ENCODE results near the gene MSGN1. TPM values are rescaled to one million over a fixed set of nuclear protein-coding genes. Genes with fewer than 3 reads are reported as not detected.

Gene MSGN1
- total RNA-seq (2022) (not detected in 2 replicates), Bru-seq, nascent RNA (not detected), BruChase-seq, experiment 1, labeled RNA remaining after a 6-hour chase (not detected), BruChase-seq, experiment 2, labeled RNA remaining after a 2-hour chase (percentile 21 among the genes with signal in this experiment)
- long read RNA-seq = 0 reads

GRCh38 chr2:17816396-17817245 is at the start of gene MSGN1:
Gene MSGN1, plus strand, starts transcription at chr2:17816460. Its CDS starts 59 bp downstream, at chr2:17816519.
- peaks cover 39% of the 10 kb centered on the region for H3K4me1 Mint-ChIP-seq (ENCODE audit: insufficient read depth, unreplicated experiment)
- H3K36me3 Mint-ChIP-seq (ENCODE audit: insufficient read depth, unreplicated experiment) = peaks cover 7% of the 10 kb centered on the region
- intact Hi-C loops (cut with micrococcal nuclease) = no loop called here
- DNase-seq (ENCODE audit: unreplicated experiment) = no peak
- no peak for TF ChIP-seq CTCF (IDR thresholded peaks at IDR 0.05; ENCODE audit: unreplicated experiment)
- peak within 1 kb of the TSS; percentile 98 for H3K27ac Mint-ChIP-seq (ENCODE audit: low read depth, unreplicated experiment)
- ChIA-PET POLR2A (interaction anchor here (0.6 to 6.9 kb wide), 12 partner anchors 10 to 226 kb away, joined by 3 to 136 read pairs (median 4); partner anchors contain the start of genes GEN1 and SMC6), CTCF (interaction anchor here (0.6 to 3.3 kb wide), 13 partner anchors 11 to 1679 kb away, joined by 3 to 26 read pairs (median 3); partner anchors contain the start of gene SMC6)
- no TSS peak for BruUV-seq (replicated peaks)
- H3K27me3 Mint-ChIP-seq (ENCODE audit: insufficient read depth, unreplicated experiment) = no peaks in the 10 kb centered on the region
- H3K4me3 Mint-ChIP-seq (ENCODE audit: unreplicated experiment) = no peak within 1 kb of the TSS
- H3K9me3 Mint-ChIP-seq (ENCODE audit: unreplicated experiment) = no peaks in the 10 kb centered on the region

GRCh38 chr2:17768894-17769293 is 47.4 kb upstream of the MSGN1 start:
- POLR2A ChIA-PET = no interaction called here
- peaks cover 36% of the 10 kb centered on the region for H3K36me3 Mint-ChIP-seq (ENCODE audit: insufficient read depth, unreplicated experiment)
- H3K4me3 Mint-ChIP-seq (ENCODE audit: unreplicated experiment) = no peak overlapping the region
- no TSS peak for BruUV-seq (replicated peaks)
- no peaks in the 10 kb centered on the region for H3K27me3 Mint-ChIP-seq (ENCODE audit: insufficient read depth, unreplicated experiment)
- DNase-seq (ENCODE audit: unreplicated experiment) = no peak
- H3K9me3 Mint-ChIP-seq (ENCODE audit: unreplicated experiment) = no peaks in the 10 kb centered on the region
- no peak overlapping the region for H3K27ac Mint-ChIP-seq (ENCODE audit: low read depth, unreplicated experiment)
- intact Hi-C loops (cut with micrococcal nuclease) = no loop called here
- CTCF ChIA-PET = no interaction called here
- no peak for TF ChIP-seq CTCF (IDR thresholded peaks at IDR 0.05; ENCODE audit: unreplicated experiment)
- H3K4me1 Mint-ChIP-seq (ENCODE audit: insufficient read depth, unreplicated experiment) = no peaks in the 10 kb centered on the region

- no TSS peak for BruUV-seq (replicated peaks)
- intact Hi-C loops (cut with micrococcal nuclease) = no loop called here
- peaks cover 34% of the 10 kb centered on the region for H3K36me3 Mint-ChIP-seq (ENCODE audit: insufficient read depth, unreplicated experiment)
- H3K9me3 Mint-ChIP-seq (ENCODE audit: unreplicated experiment) = no peaks in the 10 kb centered on the region
- POLR2A ChIA-PET = interaction anchor here (1.0 kb wide), 1 partner anchor 44 kb away, joined by 3 read pairs; the partner anchor contains the start of gene MSGN1
- no peaks in the 10 kb centered on the region for H3K4me1 Mint-ChIP-seq (ENCODE audit: insufficient read depth, unreplicated experiment)
- no peak for TF ChIP-seq CTCF (IDR thresholded peaks at IDR 0.05; ENCODE audit: unreplicated experiment)
- DNase-seq (ENCODE audit: unreplicated experiment) = no peak
- no peaks in the 10 kb centered on the region for H3K27me3 Mint-ChIP-seq (ENCODE audit: insufficient read depth, unreplicated experiment)
- H3K27ac Mint-ChIP-seq (ENCODE audit: low read depth, unreplicated experiment) = no peak overlapping the region
- H3K4me3 Mint-ChIP-seq (ENCODE audit: unreplicated experiment) = no peak overlapping the region
- CTCF ChIA-PET = interaction anchor here (0.7 to 1.0 kb wide), 2 partner anchors 35 to 59 kb away, joined by 3 read pairs; no protein-coding TSS in a partner anchor
These were observed 44.3 kb upstream of the MSGN1 start for GRCh38 chr2:17771956-17772355.

- Mint-ChIP-seq H3K9me3 (ENCODE audit: unreplicated experiment) (no peaks in the 10 kb centered on the region), H3K36me3 (ENCODE audit: insufficient read depth, unreplicated experiment) (peaks cover 32% of the 10 kb centered on the region), H3K27ac (ENCODE audit: low read depth, unreplicated experiment) (no peak overlapping the region), H3K4me3 (ENCODE audit: unreplicated experiment) (no peak overlapping the region), H3K4me1 (ENCODE audit: insufficient read depth, unreplicated experiment) (no peaks in the 10 kb centered on the region), H3K27me3 (ENCODE audit: insufficient read depth, unreplicated experiment) (no peaks in the 10 kb centered on the region)
- no peak for TF ChIP-seq CTCF (IDR thresholded peaks at IDR 0.05; ENCODE audit: unreplicated experiment)
- intact Hi-C loops (cut with micrococcal nuclease) = no loop called here
- CTCF ChIA-PET = interaction anchor here (0.7 to 1.0 kb wide), 3 partner anchors 34 to 60 kb away, joined by 3 read pairs; no protein-coding TSS in a partner anchor
- no peak for DNase-seq (ENCODE audit: unreplicated experiment)
- POLR2A ChIA-PET = interaction anchor here (1.0 kb wide), 3 partner anchors 8 to 44 kb away, joined by 3 read pairs; partner anchors contain the start of gene MSGN1
- no TSS peak for BruUV-seq (replicated peaks)
These were observed 43.7 kb upstream of the MSGN1 start for GRCh38 chr2:17772532-17772931.

Measured in MCF 10A (cell line).